HepG2 (cell line): Measurements from ENCODE around the gene CSRNP3.

Experiments used
- CTCF ChIP-seq: sonication (generic); formaldehyde crosslinking; IDR thresholded peaks from 2 replicates; pipeline ENCODE4 v1.5.0; 2020; ENCODE audit warnings: mild to moderate bottlenecking, missing genetic modification reagents, moderate library complexity
- FOXP1 ChIP-seq, 2 experiments: fragments of 450-650 bp in 1 of 2; IDR thresholded peaks; 2 replicates each; pipeline ENCODE4 v1.6.1; 2017 to 2018; ENCODE audit warnings: antibody characterized with exemption in 1 of 2
- ISX ChIP-seq: sonication (generic); formaldehyde crosslinking; conservative IDR thresholded peaks from 2 replicates; pipeline ENCODE4 v1.5.0; 2020; ENCODE audit warnings: missing genetic modification reagents
- JUNB ChIP-seq: sonication (generic); formaldehyde crosslinking; IDR thresholded peaks from 2 replicates; pipeline ENCODE4 v1.8.0; 2022; ENCODE audit warnings: missing genetic modification reagents, mild to moderate bottlenecking, borderline replicate concordance
- JUND ChIP-seq: sonication (generic); formaldehyde crosslinking; IDR thresholded peaks from 2 replicates; pipeline ENCODE4 v1.8.0; 2022; ENCODE audit warnings: mild to moderate bottlenecking, missing genetic modification reagents
- MYC ChIP-seq: sonication (generic); formaldehyde crosslinking; IDR thresholded peaks from 2 replicates; pipeline ENCODE4 v1.9.0; 2021; ENCODE audit warnings: missing genetic modification reagents, borderline replicate concordance
- NFRKB ChIP-seq: fragments of 450-650 bp; IDR thresholded peaks from 2 replicates; pipeline ENCODE4 v1.6.1; 2017
- RFX5 ChIP-seq: IDR thresholded peaks from 2 replicates; pipeline ENCODE4 v1.6.1; 2011; ENCODE audit warnings: low read depth, low read length, improper control_type of control experiment
- ZNF160 ChIP-seq: sonication (generic); formaldehyde crosslinking; IDR thresholded peaks from 2 replicates; pipeline ENCODE4 v1.8.0; 2022; ENCODE audit warnings: mild to moderate bottlenecking, inconsistent platforms, missing genetic modification reagents
- ZNF574 ChIP-seq: sonication (generic); formaldehyde crosslinking; IDR thresholded peaks from 2 replicates; pipeline ENCODE4 v1.4.0; 2020; ENCODE audit warnings: missing genetic modification reagents
- ZNF629 ChIP-seq: sonication (generic); formaldehyde crosslinking; conservative IDR thresholded peaks from 2 replicates; pipeline ENCODE4 v1.5.0; 2020; ENCODE audit warnings: missing genetic modification reagents

- TF ChIP-seq JUNB (CRISPR knock-in tag) (no peak), RFX5 (no peak), ZNF160 (no peak), ZNF629 (no peak), FOXP1 (IDR thresholded peaks at IDR 0.05) (no peak), FOXP1 (CRISPR knock-in tag; IDR thresholded peaks at IDR 0.05) (no peak), ISX (CRISPR knock-in tag) (no peak), NFRKB (no peak), MYC (no peak), ZNF574 (CRISPR knock-in tag) (no peak), CTCF (CRISPR knock-in tag) (no peak), JUND (CRISPR knock-in tag) (no peak)
These were observed 166.0 kb downstream of the CSRNP3 start for GRCh38 chr2:165635532-165635931.
